CD4-positive, alpha-beta T cell treated with Interleukin-6 for 4 hours (primary cell): ENCODE results near the gene KCTD1.

Source experiments
- DNase-seq: peaks from one replicate; pipeline ENCODE4 v3.0.0-alpha.2; 2020; ENCODE audit warnings: mixed read lengths

KCTD1 gene

DNA sequence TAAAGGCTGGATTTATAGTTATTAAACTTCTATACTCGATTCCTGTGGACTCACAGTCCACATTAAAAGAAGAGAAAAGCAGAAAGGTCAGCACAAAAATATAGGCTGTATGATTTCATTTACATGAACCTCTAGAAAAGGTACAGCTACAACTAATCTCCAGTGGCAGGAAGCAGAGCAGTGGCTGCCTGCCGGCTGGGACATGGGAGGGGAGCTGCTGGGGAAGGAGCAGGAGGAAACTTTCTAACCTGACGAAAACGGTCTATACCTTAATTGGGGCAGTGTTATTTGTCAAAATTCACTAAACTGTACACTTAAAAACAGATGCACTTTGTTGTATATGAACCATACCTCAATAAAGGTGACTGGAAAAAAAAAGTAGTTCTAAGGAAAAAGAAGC is 26.7 kb downstream of the KCTD1 start:
- DNase-seq = no peak

DNA sequence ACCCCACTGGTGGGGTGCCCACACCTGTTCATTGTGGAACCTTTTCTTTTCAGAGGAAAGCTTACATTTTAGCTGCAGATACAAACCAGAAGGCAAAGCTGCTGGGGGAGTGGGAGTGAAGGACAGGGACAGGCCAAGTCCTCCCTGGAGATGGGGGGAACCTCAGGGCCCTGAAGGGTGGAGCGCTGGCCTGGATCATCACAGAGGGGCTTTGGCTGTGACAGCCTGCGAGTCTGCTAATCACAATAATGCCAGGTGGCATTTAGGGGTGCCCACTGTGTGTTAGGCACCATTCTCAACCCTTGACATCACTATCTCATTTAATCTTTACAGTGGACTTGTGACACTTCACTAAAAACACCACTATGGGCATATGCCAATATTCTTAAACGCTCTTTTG is 27.4 kb downstream of the KCTD1 start:
- DNase-seq = no peak

DNA sequence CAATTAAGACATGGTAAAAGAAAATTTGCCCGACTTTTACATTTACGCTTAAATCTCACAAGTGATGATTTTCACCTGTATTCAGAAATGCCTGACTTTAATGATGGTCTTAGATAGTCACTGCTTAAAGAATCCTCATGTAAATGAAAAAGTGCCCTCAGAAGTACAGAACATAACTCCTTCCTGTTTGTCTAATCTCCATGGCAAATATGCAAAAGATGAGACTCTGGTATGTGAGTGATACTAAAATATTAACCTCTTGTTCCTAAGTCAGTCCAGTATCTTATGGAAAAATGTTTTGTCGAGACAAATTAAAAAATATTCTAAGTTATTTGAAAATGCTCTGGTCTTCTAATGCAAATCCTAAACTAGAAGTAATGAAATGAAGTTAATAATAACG is 29.2 kb downstream of the KCTD1 start:
- no peak for DNase-seq

DNA sequence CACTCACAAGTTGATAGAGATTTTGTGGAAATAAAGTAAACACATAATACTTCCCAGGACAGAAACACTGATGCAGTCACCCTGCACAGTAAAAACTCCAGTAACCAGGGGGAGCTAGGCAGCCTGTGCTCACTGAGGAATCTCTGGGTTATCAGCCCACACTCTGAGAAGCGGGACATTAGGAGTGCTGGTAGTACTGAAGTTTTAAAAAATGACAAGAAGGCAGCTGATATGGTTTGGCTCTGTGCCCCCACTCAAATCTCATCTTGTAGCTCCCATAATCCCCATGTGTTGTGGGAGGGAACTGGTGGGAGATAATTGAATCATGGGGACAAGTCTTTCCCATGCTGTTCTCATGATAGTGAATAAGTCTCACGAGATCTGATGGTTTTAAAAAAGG is 31.4 kb downstream of the KCTD1 start:
- no peak for DNase-seq

DNA sequence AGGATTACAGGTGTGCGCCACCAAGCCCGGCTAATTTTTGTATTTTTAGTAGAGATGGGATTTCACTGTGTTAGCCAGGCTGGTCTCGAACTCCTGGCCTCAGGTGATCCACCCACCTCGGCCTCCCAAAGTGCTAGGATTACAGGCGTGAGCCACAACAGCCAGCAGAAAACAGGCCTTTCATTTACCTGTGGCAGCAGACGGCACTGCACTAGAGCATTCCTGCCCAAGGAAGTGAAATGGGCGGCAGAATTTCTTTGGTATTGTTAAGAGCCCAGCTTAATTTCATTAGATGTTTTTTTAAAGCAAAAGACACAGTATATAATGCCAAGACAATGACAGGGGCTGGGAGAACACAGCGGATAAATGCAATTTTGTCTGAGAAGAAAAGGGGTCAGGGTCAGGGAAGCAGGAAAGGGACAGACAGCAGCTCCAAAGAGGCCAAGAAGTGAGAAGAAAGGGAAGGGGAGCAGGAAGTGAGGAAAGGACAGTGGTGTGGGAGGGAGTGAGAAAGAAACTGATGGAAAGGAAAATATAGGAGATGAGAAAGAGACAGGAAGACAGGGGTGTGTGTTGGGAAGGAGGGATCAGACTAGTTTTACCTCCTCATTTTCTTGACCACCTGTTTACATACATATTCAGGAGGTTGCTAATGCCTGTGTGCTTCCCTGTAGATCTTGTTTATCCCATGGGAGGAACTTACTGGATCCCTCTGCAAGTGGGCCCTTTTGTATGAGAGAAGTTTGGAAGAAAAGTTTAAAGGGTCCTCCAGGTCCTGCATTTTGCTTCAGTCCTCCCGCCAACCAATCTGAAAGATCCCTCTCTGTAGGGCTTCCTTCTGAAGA is 32.5 kb downstream of the KCTD1 start:
- DNase-seq = no peak

DNA sequence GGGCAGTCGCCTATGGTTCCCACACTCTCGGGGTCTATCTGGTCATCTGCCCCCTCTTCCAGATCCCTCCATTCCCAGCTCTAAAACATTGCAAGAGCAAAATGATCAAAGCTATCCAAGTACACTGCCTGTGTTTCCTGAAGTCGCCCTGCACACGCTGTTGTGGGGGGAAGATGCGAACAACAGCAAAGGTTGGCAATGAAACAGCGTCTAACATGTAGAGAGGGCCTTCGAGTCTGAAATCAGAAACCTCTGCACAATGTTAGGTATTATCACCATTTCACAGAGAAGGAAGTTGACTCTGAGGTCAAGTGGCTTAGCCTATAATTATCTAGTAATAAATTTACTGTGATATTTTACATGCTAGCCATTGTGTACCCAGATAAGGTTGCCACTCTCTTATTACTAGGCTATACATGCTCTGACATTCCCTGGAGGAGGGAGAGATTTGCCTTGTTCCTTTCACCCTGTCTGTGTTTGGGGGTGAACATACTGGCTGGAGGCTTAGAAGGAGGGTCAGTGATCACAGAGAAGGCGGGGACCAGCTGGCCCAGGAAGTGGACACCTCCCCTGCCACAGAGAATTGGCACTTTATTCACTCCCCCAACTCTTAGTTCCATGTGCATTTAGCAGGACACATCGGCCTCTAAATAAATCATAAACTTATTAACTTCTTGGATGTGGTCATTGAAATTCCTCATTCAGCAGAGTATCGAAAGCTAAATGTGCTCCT is 36.8 kb downstream of the KCTD1 start:
- DNase-seq = no peak

DNA sequence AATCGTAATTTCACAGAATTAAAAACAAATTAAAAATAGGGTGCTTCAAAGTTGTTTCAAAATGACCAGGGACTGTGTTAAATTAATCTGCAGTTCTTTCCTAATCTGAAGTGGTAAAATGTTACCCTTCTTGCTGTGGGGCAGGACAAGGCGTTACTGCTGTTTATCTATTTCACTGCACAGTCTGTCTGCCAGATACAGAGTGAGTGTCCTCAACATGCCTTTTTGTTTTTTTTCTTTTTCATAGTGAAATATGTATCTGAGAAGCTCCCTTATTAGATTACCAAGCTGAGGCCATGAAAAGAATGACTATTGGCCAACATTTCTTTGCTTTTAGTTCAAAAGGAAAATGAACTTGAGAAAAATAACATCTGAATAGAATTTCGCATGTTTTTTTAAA is 38.0 kb downstream of the KCTD1 start:
- DNase-seq = no peak

DNA sequence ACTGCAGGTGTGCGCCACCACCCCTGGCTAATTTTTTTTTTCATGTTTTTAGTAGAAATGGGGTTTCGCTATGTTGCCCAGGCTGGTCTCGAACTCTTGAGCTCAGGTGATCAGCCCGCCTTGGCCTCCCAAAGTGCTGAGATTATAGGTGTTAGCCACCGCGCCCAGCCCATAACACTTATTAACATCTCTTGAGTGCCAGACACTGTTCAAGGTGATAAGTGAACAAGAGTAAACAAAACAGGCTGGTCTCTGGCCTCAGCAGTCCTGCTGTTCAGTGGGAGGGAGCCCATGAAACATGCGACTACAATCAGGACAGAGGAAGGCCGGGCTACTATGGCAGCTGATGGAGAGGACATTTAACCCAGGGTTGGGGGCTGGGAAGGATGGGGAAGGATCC is 42.3 kb downstream of the KCTD1 start:
- DNase-seq = no peak

DNA sequence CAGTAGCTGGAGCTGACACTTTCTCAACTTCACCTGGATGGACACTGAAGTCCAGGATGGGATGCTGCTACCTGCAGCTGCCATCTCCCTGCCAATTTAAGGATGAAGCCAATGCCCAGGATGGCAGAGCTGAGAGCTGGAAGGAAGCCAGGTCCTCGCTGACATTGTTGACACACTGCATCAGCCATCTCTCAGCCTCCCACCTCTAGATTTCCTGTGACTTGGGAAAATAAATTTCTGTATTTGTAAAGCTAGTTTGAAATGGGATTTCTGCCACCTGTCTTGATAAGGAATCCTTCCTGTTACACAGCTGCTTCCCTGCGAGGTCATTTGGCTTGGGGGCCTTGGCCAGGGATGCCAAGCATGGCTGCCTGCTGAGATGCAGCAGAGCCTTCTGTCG is 43.5 kb downstream of the KCTD1 start:
- no peak for DNase-seq

DNA sequence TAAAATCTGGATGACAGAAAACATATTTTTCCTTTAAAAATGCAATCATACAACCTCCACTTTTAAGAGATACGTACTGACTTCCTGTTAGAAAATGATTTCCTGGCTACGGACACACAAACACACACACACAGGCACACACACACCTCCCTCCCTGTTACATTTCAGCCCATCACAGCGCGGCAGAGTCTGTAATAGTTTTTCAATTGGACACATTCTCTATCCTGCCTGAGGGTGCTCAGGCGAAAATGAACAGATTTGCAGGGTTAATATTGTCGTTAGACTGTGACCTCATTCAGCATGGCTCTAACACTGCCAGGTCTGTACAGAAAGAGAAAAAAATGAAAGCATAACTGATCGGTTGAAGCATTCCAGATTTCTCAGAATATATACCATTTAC is 45.0 kb downstream of the KCTD1 start:
- no peak for DNase-seq

DNA sequence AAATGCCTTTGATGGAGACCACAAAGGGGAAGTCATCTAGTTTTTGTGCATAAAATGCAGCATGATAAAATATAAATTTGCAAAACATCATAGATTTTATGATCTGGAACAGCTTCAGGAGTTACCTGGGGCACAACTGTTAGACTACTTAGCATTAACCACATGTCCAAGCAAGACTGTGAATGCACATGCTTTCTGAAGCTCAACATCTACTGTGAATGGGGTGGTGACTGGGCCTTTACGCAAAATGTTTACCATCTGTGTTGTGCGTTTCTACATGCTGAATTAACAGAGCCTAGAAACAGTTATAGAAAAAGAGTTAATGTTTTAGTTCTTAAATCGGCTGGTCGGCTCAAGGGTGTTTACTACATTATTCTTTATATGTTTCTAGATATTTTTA is 45.5 kb downstream of the KCTD1 start:
- DNase-seq = no peak

DNA sequence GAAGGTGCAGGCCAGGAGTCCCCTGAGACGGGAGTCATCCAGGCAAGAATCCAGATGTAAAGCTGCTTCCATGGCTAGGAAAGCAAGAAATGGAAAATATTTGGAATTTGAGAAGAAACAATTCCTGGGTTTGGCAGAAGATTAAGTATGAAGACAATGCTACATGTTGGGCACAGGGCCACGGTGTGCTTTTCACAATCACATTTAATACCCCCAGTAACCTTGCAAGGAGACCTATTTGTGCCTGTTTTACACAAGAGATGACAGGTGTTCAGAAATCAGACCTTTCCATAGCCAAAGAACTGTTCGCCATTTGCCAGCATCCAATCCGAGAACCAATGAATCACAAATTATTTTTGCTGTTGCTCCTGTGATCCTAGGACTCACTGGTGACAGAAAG is 50.5 kb downstream of the KCTD1 start:
- no peak for DNase-seq

DNA sequence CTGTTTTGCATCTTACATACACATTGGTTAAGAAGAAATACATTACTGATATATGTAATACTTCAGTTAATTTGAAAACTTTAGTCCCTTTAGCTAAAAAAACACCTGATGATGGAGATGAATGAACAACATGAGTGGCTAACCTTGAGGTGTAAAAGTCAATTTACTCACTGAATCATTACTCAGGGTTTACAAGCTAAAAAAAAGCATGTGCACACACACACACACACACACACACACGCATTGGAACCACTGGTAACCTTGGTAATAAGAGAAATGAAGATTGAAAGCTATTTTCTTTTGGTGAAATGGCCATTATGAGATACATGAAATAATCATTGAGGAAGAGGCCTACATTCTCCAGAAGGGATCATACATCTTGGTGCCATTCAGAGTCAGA is 51.8 kb downstream of the KCTD1 start:
- DNase-seq = no peak

DNA sequence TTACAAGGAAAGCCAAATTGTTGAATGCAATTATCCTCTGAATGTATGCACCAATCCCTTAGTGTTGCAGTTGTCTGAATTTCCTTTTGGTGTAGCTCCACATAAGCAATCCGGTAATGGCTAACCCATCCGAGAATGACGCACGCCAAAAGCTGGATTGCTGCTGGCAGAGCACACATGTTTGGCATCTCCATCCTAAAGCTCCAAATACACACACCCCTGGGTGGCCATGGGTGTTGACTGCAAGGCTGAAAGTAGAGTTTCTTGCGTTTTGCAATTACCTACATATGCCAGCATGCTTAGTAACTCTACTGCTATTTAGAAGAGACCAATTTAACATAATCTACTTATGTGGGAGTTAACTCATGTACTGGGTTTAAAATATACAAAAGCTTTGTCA is 53.1 kb downstream of the KCTD1 start:
- DNase-seq = no peak

DNA sequence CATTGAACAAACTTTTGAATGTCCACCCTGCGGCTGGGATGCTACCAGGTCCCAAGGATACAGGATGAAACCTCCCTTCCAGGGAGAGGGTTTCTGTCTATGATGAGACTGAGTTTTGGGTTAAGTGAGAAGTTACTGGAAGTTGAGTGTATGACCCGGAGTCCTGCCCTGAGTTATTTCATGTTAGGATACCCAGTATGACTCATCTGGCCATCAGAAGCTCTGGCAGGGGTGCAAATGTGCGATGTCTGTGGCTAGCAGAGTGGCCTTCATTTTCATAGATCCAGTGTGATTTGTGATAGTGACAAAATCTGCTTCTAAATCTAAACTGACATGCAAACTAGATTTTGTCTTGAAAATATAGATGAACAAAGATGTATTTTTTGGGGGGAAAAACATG is 55.3 kb downstream of the KCTD1 start:
- no peak for DNase-seq

DNA sequence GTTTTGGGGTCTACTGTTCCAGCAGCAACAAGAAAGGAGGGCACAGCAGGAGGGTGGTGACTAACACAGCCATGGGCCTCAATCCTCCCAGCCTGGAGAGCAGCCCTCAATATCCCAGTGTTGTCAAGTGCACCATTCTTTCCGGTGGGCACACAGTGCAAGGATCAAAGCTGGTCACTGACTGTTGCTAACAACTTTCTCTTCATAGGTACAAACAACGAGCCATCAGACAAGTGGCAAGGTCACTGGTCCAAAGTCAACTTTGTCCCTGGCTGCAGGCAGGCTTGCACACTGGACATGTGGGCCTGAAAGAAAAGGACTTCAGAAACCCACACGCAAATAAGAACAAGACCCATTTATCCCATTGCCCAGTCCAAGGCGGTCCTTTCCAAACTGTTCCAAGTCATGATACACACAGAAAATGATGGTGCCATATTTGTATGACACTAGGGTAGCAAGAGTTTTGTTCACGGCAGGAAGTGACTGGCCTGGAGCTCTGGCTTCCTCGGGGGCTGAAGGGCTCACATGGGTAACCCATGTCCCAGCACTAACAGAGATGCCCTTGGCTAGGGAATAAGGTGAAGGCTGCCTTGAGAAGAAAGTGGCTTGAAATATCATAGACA is 57.0 kb downstream of the KCTD1 start:
- DNase-seq = no peak

DNA sequence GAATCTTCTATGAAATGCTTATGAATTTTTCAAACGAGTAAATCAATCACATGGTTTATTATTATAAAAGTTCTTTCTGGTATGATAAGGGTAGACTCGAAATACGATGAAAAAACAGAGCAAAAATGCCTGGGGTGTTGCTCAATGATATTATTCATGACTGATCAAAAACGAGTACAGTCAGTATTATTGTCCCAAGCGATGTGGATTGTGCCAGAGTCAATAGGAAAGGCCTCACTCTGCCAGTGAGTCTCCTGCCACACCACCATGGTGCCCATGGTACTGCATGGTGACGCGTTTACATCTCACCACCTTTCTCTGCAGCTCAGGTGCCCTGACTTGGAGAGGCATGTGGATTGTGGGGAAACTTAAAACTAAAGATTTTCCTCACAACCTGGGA is 58.5 kb downstream of the KCTD1 start:
- no peak for DNase-seq

DNA sequence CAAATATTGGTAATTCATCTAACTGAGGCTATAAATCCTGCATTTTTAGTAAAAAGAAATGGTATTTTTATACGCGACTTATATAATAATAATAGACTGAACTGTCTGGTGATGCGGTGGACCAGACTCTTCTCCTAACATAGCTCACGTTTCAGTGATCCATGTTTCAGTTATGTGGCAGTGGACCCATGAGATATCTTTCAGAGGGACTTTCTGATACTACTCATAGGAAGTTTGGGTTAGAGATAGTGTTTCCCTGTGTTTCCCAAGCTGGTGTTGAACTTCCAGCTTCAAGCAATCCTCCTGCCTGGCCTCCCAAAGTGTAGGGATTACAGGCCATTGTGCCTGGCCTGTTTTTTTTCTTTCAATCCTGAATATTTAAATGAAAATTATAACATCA is 59.2 kb downstream of the KCTD1 start:
- DNase-seq = no peak

DNA sequence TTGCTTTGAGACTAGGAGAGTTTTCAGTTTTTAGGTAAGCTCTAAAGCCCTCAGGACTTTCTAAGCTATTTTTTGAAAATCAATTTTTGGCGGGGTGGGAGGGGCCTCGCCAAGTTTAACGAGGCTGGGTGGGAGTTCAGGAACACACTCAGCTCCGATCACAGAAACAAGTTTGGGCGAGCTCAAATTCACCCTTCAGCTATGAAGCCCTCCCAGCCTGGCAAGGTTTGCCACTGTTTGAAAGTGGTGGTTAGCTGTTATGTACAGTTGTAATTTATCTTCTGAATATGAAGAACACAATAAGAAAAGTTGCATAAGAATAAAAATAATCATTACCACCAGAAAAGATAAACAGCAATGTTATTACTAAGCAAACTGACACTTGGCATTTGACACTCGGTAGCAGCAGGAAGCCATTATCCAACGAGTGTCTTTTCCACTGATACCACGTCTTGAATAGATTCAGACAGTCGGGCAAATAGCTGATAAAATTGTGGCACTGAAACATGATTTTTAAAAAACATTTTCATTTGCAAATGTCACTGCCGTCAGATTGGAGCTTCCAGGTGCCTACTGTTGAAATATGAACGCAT is 59.8 kb downstream of the KCTD1 start:
- no peak for DNase-seq

DNA sequence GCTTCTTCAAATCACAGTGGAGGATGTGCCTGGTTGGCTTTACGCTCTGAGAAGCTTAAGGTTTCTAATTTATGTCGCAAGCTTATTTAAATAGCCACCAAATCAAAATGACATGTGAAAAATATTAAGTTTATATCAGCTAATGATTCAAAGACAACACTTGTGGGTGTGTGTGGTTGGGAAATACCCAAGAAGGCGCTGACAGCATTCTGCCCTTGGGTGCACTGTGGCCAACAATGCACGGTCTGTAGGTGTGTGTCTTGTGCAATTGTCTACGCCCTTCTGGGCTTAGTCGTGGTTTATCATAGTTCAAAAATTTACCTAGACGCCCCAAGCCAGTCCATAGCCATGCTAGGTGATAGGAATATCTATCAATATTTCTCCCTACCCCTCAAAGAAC is 60.9 kb downstream of the KCTD1 start:
- no peak for DNase-seq

DNA sequence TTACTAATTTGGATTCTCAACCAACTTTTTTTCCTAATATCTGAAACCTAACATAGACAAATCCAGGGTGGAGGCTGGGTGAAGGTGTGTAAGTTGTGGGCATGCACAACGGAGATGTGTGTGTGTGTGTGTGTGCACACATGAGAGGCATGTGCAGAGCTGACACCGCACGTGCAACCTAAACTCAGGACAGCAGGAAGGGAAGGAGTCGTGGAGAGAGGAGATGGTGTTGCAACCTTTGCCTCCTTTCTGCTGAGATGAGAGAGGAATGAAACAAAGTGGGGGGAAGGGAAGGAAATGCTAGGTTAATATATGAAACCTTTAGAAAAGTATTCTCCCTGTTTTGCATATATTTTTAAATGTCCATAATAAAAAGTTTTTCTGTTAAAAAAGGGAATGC is 64.7 kb downstream of the KCTD1 start:
- DNase-seq = no peak

DNA sequence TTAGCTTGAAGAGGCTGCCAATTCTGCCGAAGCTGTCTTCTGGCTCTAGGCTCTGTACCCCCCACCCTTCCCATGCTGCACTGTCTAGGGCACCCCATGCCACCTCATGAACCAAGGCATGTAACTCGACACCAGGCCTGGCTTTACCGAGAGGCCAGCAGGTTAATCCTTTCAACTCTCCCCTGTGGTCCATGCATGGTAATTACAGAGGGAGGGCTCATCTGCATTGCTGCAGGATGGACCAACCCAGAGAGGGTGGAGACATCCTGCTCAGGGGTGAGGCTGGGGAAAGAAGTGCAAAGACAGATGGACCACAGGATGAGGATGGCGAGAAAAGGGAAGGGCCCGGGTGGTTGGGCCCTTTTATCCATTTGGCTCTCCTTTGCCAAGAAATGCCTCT is 65.8 kb downstream of the KCTD1 start:
- DNase-seq = no peak

DNA sequence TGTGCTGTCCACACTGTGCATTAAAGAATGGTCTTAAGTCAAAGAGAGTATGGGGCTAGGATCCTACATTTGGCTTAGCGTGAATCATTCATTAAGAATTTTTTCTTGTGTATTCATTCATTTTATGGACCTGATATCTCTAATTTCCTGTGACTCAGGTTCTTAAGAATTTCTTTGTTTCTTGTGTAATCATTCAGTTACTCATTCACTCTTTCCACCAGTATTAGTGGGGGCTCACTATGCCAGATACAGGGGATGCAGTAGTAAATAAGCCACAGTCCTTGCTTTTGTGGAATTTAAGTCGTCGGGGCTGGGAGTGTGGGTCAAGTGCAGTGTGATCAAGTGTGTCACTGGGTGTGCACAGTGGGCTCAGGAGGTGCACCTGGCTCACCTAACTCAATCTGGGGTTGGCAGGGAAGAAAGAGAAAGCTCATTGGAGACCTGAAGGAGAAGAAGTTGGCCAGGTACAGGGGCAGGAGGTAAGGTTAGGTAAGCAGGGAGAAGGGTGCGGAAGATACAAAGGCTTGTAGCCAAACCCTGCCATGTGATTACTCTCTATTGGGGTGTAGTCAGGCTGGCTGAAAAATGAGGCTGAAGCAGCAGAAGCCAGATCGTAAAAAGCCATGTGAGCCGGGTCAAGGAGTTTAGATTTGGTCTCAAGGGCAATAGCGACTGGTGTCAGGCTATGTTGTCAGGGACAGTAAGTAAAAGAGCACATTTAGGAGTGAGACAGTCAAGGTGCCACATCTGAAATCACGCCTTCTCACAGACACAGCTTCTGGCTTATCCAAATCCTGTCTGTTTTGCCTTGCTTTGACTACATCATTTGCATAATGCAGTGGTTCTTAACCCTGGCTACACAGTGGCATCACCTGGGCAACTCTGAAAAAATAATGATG is 67.2 kb downstream of the KCTD1 start:
- no peak for DNase-seq
